Measurements from ENCODE around the gene GGN. TPM values are rescaled to one million over a fixed set of nuclear protein-coding genes. Genes with fewer than 3 reads are reported as not detected.

Gene GGN
- total and polyA plus RNA-seq, 2 donors = 0.58 TPM; not detected in 1

DNA sequence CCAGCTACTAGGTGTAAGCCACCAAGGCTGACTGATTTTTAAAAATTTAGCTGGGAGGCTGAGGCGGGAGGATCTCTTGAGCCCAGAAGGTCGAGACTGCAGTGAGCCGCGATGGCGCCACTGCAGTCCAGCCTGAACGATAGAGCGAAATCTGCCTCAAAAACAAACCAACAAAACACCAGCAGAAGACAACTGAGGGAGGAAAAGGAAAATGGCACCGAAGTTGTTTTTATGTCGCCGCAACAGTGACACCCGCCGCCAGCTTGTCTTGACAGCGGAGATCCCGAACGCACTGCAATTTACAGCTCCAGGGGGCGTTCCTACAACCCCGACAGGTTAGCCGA lies 14.8 kb upstream of the GGN start:
- Histone ChIP-seq H3K36me3 (ENCODE audit: insufficient read depth) (peaks cover 3% of the 10 kb centered on the region), H3K4me3 (ENCODE audit: low read depth, low read length) (peak overlapping the region; percentile 2), H3K4me1 (ENCODE audit: insufficient read depth) (no peaks in the 10 kb centered on the region), H3K27ac (ENCODE audit: low read depth) (no peak overlapping the region)
- 2% methylated on average over 18 of the region's 18 CpGs for WGBS
- DNase-seq (ENCODE audit: extremely low spot score) = no peak

DNA sequence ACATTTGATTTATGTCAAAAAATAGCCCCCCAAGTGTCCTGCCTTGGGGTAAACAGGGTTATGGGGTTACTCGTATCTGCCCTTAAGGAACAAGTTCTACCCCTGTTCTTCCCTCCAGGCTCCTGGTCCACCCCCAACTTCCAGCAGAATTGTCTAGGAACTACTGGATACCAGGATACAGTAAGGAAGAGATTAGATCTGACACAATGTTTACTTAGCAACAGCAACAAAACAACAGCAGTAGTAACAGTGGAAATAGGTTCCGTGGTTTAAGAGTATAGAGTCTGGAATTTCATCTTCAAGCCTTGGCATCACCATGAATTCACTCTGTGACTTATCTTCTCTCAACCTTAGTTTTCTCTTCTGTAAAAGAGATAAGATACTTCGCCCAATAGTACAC lies 13.3 kb upstream of the GGN start:
- H3K36me3 ChIP-seq (ENCODE audit: insufficient read depth) = no peaks in the 10 kb centered on the region
- no peak overlapping the region for H3K4me3 ChIP-seq (ENCODE audit: low read depth, low read length)
- DNase-seq (ENCODE audit: extremely low spot score) = no peak
- H3K4me1 ChIP-seq (ENCODE audit: insufficient read depth) = no peaks in the 10 kb centered on the region
- H3K27ac ChIP-seq (ENCODE audit: low read depth) = no peak overlapping the region
- 61% methylated on average over 3 of the region's 3 CpGs for WGBS

DNA sequence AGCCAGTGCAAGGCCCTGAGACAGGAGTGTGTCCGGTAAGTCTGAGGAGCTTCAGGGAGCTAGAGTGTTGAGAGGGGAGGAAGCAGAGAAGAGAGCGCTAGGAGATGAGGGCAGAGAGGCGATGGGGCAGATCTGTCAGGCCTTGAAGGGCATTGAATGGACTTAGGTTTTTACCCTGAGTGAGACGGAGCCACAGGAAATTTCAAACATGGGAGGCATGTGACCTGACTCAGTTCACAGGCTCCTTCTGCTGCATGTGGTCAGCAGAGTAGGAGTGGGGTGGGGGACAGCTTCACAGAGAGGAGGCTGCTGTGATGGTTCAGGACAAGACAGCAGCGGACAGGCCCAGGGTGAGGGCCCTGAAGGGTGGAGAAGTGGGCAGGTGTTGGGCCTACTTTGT lies 12.5 kb upstream of the GGN start:
- no peak for DNase-seq (ENCODE audit: extremely low spot score)
- no peak overlapping the region for H3K4me3 ChIP-seq (ENCODE audit: low read depth, low read length)
- H3K36me3 ChIP-seq (ENCODE audit: insufficient read depth) = no peaks in the 10 kb centered on the region
- no peak overlapping the region for H3K27ac ChIP-seq (ENCODE audit: low read depth)
- 67% methylated on average over 5 of the region's 5 CpGs for WGBS
- no peaks in the 10 kb centered on the region for H3K4me1 ChIP-seq (ENCODE audit: insufficient read depth)

DNA sequence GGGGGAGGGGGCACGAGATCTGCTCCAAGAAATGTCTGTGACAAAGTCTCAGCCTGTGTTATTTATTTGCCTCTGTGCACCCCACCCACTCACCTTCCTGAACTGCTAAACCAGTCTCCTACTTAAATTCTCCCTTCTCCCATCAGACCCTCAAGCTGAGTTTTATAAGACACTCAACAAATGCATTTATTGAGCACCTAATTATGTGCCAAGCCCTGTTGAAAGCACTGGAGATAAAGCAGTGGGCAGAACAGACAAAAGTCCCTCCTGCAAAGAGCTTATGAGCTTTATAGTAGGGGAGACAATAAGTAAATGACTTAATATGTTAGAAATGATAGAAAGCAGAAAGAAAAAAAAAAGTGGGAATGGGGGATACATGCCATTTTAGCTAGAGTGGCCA lies 11.7 kb upstream of the GGN start:
- WGBS = 64% methylated on average over 1 of the region's 1 CpG

DNA sequence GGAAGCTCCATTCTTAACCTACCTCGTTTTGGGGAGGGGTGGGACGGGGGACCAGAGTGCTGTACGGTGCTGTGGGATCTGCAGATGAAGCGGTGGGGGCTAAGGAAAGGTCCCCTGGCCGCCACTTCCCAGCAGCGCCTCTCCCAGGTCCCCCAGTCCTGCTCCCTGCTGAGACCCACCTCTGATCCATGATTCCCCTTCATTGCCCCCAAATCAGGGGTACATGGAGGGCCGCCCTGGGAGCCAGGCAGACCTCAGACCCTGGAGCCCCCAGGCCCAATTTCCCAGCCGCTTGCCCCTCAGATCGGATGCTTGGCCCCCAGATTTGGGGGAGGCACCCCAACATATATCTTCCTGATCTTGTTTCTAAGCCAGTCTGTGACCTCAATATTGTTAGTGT lies 11.2 kb upstream of the GGN start:
- Histone ChIP-seq H3K36me3 (ENCODE audit: insufficient read depth) (no peaks in the 10 kb centered on the region), H3K27ac (ENCODE audit: low read depth) (no peak overlapping the region), H3K4me3 (ENCODE audit: low read depth, low read length) (no peak overlapping the region), H3K4me1 (ENCODE audit: insufficient read depth) (no peaks in the 10 kb centered on the region)
- WGBS = 55% methylated on average over 9 of the region's 9 CpGs
- DNase-seq (ENCODE audit: extremely low spot score) = no peak

More for the DNA sequence above, 11.7 kb upstream of the GGN start:
- Histone ChIP-seq H3K36me3 (ENCODE audit: insufficient read depth) (no peaks in the 10 kb centered on the region), H3K27ac (ENCODE audit: low read depth) (no peak overlapping the region), H3K4me1 (ENCODE audit: insufficient read depth) (no peaks in the 10 kb centered on the region), H3K4me3 (ENCODE audit: low read depth, low read length) (no peak overlapping the region)
- DNase-seq (ENCODE audit: extremely low spot score) = no peak

DNA sequence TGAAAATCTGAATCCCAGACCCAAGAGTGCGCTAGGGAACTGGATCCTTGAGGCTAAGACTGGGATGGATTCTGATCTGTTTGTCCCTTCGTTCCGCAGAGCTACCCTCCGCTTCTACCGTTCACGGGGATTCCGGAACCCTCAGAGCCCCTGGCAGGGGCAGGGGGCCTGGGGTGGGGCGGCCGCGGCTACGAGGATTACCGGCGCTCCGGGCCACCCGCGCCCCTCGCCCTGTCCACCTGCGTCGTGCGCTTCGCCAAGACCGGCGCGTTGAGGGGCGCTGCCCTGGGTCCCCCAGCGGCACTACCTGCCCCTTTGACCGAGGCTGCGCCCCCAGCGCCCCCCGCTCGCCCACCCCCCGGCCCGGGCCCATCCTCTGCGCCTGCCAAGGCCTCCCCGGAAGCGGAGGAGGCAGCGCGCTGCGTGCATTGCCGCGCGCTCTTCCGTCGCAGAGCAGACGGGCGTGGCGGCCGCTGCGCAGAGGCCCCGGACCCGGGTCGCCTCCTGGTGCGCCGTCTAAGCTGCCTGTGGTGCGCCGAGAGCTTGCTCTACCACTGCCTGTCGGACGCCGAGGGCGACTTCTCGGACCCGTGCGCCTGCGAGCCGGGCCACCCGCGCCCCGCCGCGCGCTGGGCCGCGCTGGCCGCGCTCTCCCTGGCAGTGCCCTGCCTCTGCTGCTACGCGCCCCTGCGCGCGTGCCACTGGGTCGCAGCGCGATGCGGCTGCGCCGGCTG lies 7.7 kb upstream of the GGN start:
- Histone ChIP-seq H3K27ac (ENCODE audit: low read depth) (no peak overlapping the region), H3K36me3 (ENCODE audit: insufficient read depth) (no peaks in the 10 kb centered on the region), H3K4me1 (ENCODE audit: insufficient read depth) (no peaks in the 10 kb centered on the region), H3K4me3 (ENCODE audit: low read depth, low read length) (peak overlapping the region; percentile 9)
- no peak for DNase-seq (ENCODE audit: extremely low spot score)
- WGBS = 4% methylated on average over 86 of the region's 86 CpGs

DNA sequence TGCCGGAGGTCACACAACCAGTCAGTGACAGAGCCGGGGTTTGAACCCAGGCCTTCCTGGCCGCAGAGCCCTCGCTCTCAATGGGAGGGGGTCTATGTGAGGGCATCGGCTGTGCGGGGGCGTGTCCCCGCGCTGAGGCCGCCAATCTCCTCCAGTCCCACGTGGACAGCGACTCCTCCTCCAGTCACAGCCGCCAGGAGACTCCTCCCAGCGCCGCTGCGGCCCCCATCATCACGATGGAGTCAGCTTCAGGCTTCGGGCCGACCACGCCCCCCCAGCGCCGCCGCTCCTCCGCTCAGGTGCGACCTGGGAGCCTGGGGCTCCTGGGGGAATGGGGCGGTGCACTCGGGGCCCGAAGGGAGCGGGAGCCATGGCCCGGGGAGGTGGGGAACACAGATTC lies 6.7 kb upstream of the GGN start:
- no peak for DNase-seq (ENCODE audit: extremely low spot score)
- Histone ChIP-seq H3K27ac (ENCODE audit: low read depth) (no peak overlapping the region), H3K4me1 (ENCODE audit: insufficient read depth) (no peaks in the 10 kb centered on the region), H3K36me3 (ENCODE audit: insufficient read depth) (no peaks in the 10 kb centered on the region), H3K4me3 (ENCODE audit: low read depth, low read length) (no peak overlapping the region)
- 5% methylated on average over 30 of the region's 30 CpGs for WGBS

DNA sequence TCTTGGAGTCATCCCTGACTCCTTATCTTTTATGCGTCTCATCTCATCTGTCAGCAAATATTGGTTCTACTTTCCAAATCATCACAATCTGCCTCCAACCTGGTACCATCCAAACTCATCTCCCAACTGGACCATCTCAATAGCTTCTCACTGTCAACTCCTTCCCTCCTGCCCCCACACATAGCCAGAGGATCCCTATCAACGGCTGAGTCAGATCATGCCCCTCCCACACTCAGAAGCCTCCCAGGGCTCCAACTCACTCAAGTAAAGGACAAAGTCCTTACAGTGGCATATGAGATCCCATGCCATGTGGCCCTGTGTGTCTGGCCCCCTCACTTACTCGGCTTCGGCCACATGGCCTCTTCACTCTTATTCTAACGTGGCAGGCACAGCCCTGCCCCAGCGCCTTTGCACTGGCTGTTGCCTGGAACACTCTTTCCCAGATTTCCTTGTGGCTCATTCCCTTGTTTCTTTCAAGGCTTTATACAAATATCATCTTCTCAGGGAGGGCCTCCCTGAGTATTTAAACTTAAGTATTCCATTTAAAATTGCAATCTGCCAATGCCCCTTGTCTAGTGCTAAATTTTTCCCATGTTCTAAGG lies 5.0 kb upstream of the GGN start:
- H3K4me1 ChIP-seq (ENCODE audit: insufficient read depth) = no peaks in the 10 kb centered on the region
- H3K27ac ChIP-seq (ENCODE audit: low read depth) = no peak overlapping the region
- DNase-seq (ENCODE audit: extremely low spot score) = no peak
- 72% methylated on average over 6 of the region's 6 CpGs for WGBS
- no peaks in the 10 kb centered on the region for H3K36me3 ChIP-seq (ENCODE audit: insufficient read depth)
- H3K4me3 ChIP-seq (ENCODE audit: low read depth, low read length) = no peak overlapping the region

DNA sequence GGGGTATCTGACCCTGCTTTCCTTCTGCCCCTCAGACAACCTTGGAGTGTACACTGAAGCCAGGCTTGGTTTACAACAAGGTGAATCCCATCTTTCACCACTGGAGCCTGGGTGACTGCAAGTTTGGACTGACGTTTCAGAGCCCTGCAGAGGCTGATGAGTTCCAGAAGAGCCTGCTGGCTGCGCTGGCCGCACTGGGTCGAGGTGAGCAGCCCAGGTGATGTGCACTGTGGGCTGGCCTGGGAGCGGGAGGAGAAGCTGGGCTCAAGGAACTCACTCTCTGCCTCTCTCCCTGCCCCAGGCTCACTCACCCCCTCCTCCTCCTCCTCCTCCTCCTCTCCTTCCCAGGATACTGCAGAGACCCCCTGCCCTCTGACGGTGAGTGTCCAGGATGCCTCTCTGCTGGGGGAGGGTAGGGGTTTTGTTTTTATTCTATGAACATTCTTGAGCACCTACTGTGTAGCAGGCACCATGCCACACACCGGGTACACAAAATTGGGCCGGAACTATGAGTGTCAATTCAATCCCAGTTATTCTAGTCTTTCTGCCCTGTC lies 4.2 kb upstream of the GGN start:
- DNase-seq (ENCODE audit: extremely low spot score) = no peak
- H3K4me1 ChIP-seq (ENCODE audit: insufficient read depth) = no peaks in the 10 kb centered on the region
- no peak overlapping the region for H3K27ac ChIP-seq (ENCODE audit: low read depth)
- no peaks in the 10 kb centered on the region for H3K36me3 ChIP-seq (ENCODE audit: insufficient read depth)
- WGBS = 55% methylated on average over 8 of the region's 8 CpGs
- H3K4me3 ChIP-seq (ENCODE audit: low read depth, low read length) = no peak overlapping the region

DNA sequence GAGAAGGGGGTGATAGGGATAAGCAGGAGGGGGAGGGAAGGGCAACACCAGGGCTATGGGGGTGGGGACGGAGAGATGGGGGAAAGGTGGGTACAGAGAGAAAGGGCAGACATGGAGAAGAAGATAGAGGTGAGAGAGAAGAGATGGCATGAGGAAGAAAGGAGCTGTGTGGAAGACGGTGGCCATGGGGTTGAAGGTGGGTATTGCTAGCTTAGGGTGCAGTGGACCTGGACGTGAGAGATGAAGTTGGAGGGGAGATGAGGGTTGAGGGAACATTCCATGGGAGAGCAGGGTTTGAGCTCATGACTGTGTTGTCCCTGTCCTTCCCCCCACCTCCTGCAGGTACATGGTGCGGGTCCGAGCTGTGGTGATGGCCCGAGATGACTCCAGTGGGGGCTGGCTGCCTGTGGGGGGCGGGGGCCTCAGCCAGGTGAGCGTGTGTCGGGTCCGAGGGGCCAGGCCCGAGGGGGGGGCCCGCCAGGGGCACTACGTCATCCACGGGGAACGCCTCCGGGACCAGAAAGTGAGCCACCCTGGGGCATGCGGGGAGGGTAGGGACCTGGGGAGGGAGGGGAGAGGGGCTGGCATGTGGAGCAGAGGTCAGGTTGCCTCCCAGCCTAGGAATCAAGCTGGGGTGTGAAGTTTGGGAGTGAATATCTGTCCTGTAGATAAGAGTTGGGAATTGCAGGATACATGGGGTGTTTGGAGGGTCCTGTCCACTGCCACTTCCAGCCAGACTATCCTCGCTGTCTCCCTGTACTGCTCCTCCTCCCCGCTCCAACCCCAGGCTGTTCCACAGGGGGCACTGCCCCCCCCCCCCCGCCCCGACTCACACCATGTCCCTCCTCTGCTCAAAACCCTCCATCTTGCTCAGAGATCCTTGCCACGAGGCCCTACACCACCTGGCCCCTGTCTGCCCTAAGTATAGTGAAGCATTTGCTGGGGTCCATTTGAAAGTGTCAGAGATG lies 2.4 kb upstream of the GGN start:
- WGBS = 33% methylated on average over 22 of the region's 22 CpGs
- Histone ChIP-seq H3K36me3 (ENCODE audit: insufficient read depth) (no peaks in the 10 kb centered on the region), H3K4me3 (ENCODE audit: low read depth, low read length) (no peak overlapping the region), H3K4me1 (ENCODE audit: insufficient read depth) (no peaks in the 10 kb centered on the region), H3K27ac (ENCODE audit: low read depth) (no peak overlapping the region)
- no peak for DNase-seq (ENCODE audit: extremely low spot score)

DNA sequence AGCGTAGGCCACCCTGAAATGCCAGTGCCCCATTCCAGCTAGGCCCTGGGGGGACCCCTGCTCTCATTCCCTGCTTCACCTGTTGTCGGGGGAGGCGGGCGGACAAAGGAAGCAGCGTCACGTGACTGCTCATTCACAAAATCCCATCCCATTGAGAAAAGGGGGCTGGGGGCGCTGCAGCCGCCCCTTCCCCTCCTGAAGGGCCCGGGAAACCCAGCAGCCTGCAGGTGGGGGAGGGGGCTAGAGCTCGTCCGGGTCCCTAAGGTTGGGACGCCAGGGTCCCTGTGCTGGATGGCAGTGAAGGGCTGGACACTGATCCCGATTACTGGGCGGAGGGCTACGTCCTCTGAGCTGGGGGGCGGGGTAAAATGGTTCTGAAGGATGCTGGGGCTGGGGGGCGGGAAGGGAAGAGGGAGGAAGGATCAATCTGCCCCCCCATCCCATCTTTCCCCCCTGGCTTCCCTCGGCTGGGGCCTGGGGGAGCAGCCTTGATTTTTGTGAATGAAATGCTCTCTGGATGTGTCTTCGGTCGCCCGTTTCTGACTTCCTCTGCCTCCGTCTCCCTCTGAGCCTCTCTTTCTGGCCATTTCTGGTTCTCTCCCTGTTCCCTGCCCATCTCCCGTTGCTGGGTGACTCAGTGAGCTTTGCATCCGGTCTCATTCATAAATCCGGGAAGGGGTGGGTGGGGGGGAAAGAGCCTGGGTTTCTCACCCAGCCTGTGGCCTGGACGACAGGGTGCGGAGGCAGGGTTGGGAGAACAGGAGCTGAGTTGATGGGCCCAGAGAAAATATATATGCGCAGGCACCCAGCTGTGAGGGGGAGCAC lies 1.5 kb upstream of the GGN start:
- Histone ChIP-seq H3K36me3 (ENCODE audit: insufficient read depth) (no peaks in the 10 kb centered on the region), H3K27ac (ENCODE audit: low read depth) (no peak overlapping the region), H3K4me3 (ENCODE audit: low read depth, low read length) (peak overlapping the region; percentile 36), H3K4me1 (ENCODE audit: insufficient read depth) (no peaks in the 10 kb centered on the region)
- WGBS = 5% methylated on average over 28 of the region's 28 CpGs
- DNase-seq (ENCODE audit: extremely low spot score) = no peak

DNA sequence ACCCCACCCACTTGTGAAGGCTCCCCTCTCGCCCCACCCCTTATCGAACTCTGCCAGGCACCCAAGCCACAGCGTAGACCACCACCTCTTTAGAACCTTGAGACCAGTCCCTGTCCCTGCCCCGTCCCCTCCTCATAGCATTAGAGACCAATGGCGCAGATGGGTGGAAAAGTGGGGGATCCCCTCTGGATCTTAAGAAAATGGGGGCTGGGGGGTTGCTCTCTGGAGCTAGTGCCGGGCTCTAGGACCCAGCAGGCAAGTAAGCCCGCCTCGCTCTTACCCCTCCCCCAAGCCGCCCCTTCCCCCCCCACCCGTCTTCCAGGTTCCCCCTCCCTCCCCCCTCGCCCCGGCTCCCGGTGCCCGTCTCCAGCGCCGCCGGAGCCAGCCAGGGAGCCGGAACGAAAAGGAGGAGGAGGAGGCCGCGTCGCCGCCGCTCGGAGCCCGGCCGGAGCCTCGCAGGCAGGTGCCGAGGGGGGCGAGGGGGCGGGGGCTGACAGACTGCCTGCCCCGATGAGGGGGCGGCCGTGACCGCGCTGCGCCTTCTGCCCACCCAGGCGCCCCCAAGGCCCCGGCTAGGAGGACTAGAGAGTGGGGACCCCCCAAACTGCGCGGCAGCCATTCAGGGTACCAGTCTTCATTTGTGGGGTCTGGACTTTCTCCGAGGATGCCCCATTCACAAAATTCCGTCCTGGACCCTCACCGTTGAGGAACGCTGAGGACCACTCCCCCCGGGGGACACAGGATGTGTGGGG lies 691 bp upstream of the GGN start, which contains the start of gene SPRED3:
Gene SPRED3 (plus strand): TSS at position 349 of the 752 bp plus-strand sequence. CDS start 1,606 bp downstream, outside the sequence.
- DNase-seq (ENCODE audit: extremely low spot score) = no peak
- WGBS = under 1% methylated on average over 45 of the region's 46 CpGs

More for the DNA sequence above, 691 bp upstream of the GGN start, which contains the start of gene SPRED3:
- Histone ChIP-seq H3K4me1 (ENCODE audit: insufficient read depth) (no peaks in the 10 kb centered on the region), H3K27ac (ENCODE audit: low read depth) (no peak within 1 kb of the TSS), H3K36me3 (ENCODE audit: insufficient read depth) (no peaks in the 10 kb centered on the region), H3K4me3 (ENCODE audit: low read depth, low read length) (peak within 1 kb of the TSS; percentile 36)
